Thyroid gland (tissue), 4 donors: Measurements from ENCODE around the gene EAF1. TPM values are rescaled to one million over a fixed set of nuclear protein-coding genes. Genes with fewer than 3 reads are reported as not detected.
"Not testable (repeated sequence)": the region's sequence is repeated elsewhere in the genome, so short reads cannot be mapped to it uniquely, and the experiment has no call there.

Experiments used
- DNase-seq, 2 donors: peaks; one replicate each; pipeline ENCODE4 v3.0.0-alpha.2; 2019
- H3K27ac ChIP-seq, 3 donors: fragments of 200-600 bp; sonication (generic); 1 replicate in 2 of 3; 2 replicates in 1 of 3; pipeline ENCODE4 v1.5.1; 2016 to 2019; ENCODE audit warnings: mild to moderate bottlenecking in 1 of 3, moderate library complexity in 1 of 3
- H3K27me3 ChIP-seq: fragments of 200-600 bp; sonication (generic); one replicate; pipeline ENCODE4 v1.5.1; 2019
- H3K36me3 ChIP-seq, 2 donors: fragments of 200-600 bp; sonication (generic); one replicate each; pipeline ENCODE4 v1.5.1; 2016 to 2019
- H3K4me1 ChIP-seq, 2 donors: fragments of 200-600 bp; sonication (generic); one replicate each; pipeline ENCODE4 v1.5.1; 2017 to 2019
- H3K4me3 ChIP-seq, 3 donors: fragments of 200-600 bp; sonication (generic); replicated peaks in 1 of 3; 1 replicate in 2 of 3; 2 replicates in 1 of 3; pipeline ENCODE4 v1.5.1; 2016; ENCODE audit warnings: mild to moderate bottlenecking in 1 of 3
- H3K9me3 ChIP-seq: fragments of 200-600 bp; sonication (generic); one replicate; pipeline ENCODE4 v1.5.1; 2017
- POLR2A ChIP-seq, 2 donors: fragments of 450-650 bp; IDR thresholded peaks; one replicate each; pipeline ENCODE4 v1.6.1; 2017; ENCODE audit warnings: antibody characterized with exemption in 2 of 2, mild to moderate bottlenecking in 2 of 2, moderate library complexity in 1 of 2
- WGBS, 2 donors: methylation state at CpG; one replicate each; pipeline ENCODE4 v1.1.5; 2017; 5-methylcytosine and 5-hydroxymethylcytosine counted together
- intact Hi-C: fragments of 100-400 bp; cut with DNase I; formaldehyde crosslinking; loops from one replicate; pipeline ENCODE4 v1.15.1; 2023
- total RNA-seq, 4 donors: library from RNA; depleted of rRNA; stranded (reverse); fragments of >200 nt; gene quantifications; one replicate each; pipeline ENCODE4 v1.2.3, GENCODE V29; 2016
- TF ChIP-seq, protein P1 (sequence below), 6 experiments: fragments of 200-600 bp in 3 of 6; fragments of 450-650 bp in 3 of 6; sonication (generic) in 3 of 6; IDR thresholded peaks; one replicate each; pipeline ENCODE4 v1.5.1; 2016 to 2019; ENCODE audit warnings: antibody characterized with exemption in 6 of 6, mild to moderate bottlenecking in 2 of 6, inconsistent platforms in 1 of 6, moderate library complexity in 1 of 6

EAF1 gene
- total RNA-seq, 4 donors from 2014 or later: 15.2 to 24.7 (median 22.3) TPM

DNA sequence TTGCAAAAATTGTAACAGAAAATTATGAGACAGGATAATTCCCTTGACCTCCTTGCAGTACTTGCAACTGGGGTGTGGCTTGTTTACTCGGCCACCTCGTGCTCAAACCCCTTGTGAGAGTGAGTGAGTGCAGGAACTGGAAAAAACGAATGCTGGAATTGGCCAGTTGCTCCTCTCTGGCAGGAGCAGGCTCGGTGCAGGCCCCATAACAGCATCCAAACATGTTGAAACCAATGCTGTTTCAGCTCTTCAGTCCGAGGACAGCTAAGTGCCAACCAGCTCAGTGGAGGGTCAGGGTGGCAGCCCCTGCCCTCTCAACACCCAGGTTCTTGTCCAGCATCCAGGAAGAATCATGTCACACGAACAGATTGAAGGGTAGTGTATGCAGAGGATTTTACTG, 36.9 kb upstream of the EAF1 start:
- peak; percentile 35 to 65 for DNase-seq
- peak overlapping the region; percentile 16 to 44 (median 41) for H3K27ac ChIP-seq
- no peaks in the 10 kb centered on the region for H3K9me3 ChIP-seq
- peaks cover 10 to 28% of the 10 kb centered on the region in 2 donors for H3K4me1 ChIP-seq
- intact Hi-C loops: no loop called here
- H3K36me3 ChIP-seq: no peaks in the 10 kb centered on the region
- TF ChIP-seq POLR2A (IDR thresholded peaks at IDR 0.05): no peak
- TF ChIP-seq, protein P1, sequence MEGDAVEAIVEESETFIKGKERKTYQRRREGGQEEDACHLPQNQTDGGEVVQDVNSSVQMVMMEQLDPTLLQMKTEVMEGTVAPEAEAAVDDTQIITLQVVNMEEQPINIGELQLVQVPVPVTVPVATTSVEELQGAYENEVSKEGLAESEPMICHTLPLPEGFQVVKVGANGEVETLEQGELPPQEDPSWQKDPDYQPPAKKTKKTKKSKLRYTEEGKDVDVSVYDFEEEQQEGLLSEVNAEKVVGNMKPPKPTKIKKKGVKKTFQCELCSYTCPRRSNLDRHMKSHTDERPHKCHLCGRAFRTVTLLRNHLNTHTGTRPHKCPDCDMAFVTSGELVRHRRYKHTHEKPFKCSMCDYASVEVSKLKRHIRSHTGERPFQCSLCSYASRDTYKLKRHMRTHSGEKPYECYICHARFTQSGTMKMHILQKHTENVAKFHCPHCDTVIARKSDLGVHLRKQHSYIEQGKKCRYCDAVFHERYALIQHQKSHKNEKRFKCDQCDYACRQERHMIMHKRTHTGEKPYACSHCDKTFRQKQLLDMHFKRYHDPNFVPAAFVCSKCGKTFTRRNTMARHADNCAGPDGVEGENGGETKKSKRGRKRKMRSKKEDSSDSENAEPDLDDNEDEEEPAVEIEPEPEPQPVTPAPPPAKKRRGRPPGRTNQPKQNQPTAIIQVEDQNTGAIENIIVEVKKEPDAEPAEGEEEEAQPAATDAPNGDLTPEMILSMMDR (IDR thresholded peaks at IDR 0.05): no peak
- H3K4me3 ChIP-seq: no peak overlapping the region
- 29 to 37% methylated on average over 6 of the region's 6 CpGs for WGBS, 2 donors
- no peaks in the 10 kb centered on the region for H3K27me3 ChIP-seq

DNA sequence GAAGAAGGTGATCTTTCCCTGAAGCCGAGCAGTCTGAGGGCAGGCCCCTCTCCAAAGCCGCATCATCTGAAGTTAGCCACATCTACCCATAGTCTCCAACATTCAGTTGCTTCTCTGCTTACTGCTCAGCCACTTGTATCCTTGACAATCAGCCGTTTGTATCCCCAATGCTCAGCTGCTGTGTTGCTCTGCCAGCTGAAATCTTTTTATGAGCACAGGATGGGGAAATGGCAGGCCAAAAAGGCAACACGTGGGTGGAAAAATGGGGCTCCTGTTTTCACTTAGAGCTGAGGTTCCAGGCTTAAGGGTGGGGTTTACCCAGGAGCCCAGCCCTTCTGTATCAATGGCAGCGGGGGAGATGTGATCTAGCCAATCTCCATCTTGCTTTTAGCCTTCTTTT, 36.4 kb upstream of the EAF1 start:
- intact Hi-C loops: no loop called here
- Histone ChIP-seq H3K27ac (peak overlapping the region in 1 of 3 donors; percentile 3), H3K36me3 (no peaks in the 10 kb centered on the region)

DNA sequence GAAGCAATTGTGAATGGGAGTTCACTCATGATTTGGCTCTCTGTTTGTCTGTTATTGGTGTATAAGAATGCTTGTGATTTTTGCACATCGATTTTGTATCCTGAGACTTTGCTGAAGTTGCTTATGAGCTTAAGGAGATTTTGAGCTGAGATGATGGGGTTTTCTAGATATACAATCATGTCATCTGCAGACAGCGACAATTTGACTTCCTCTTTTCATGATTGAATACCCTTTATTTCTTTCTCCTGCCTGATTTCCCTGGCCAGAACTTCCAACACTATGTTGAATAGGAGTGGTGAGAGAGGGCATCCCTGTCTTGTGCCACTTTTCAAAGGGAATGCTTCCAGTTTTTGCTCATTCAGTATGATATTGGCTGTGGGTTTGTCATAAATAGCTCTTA, 34.1 kb upstream of the EAF1 start:
- H3K27ac ChIP-seq, H3K27me3 ChIP-seq, intact Hi-C loops, DNase-seq, H3K36me3 ChIP-seq, H3K4me3 ChIP-seq, H3K9me3 ChIP-seq: not testable (repeated sequence)
- H3K4me1 ChIP-seq: peaks cover under 1 to 12% of the 10 kb centered on the region in 2 donors
- 85 to 92% methylated on average over 2 of the region's 2 CpGs for WGBS, 2 donors

More for the DNA sequence above, 36.4 kb upstream of the EAF1 start:
- TF ChIP-seq, protein P1 (IDR thresholded peaks at IDR 0.05): no peak
- TF ChIP-seq POLR2A (IDR thresholded peaks at IDR 0.05): no peak
- WGBS, 2 donors: 76 to 83% methylated on average over 5 of the region's 5 CpGs
- no peaks in the 10 kb centered on the region for H3K9me3 ChIP-seq
- peaks cover 10 to 28% of the 10 kb centered on the region in 2 donors for H3K4me1 ChIP-seq
- no peak overlapping the region for H3K4me3 ChIP-seq
- DNase-seq: no peak
- H3K27me3 ChIP-seq: no peaks in the 10 kb centered on the region

DNA sequence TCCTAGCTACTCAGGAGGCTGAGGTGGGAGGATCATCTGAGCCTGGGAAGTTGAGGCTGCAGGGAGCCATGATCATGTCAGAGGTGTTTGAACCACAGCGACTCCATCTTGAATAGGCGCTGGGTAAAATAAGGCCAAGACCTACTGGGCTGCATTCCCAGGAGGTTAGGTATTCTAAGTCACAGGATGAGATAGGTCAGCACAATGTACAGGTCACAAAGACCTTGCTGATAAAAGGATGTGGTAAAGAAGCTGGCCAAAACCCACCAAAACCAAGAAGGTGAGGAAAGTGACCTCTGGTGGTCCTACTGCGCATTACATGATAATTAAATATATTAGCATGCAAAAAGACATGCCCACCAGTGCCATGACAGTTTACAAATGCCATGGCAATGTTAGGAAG, 28.7 kb upstream of the EAF1 start:
- DNase-seq, H3K27me3 ChIP-seq, H3K27ac ChIP-seq, H3K4me1 ChIP-seq, H3K36me3 ChIP-seq, H3K4me3 ChIP-seq, H3K9me3 ChIP-seq, intact Hi-C loops: not testable (repeated sequence)
- WGBS, 2 donors: 90 to 95% methylated on average over 3 of the region's 3 CpGs
- TF ChIP-seq, protein P1 (IDR thresholded peaks at IDR 0.05): peak in 3 of 6 experiments; percentile 45 to 50 (median 46)

DNA sequence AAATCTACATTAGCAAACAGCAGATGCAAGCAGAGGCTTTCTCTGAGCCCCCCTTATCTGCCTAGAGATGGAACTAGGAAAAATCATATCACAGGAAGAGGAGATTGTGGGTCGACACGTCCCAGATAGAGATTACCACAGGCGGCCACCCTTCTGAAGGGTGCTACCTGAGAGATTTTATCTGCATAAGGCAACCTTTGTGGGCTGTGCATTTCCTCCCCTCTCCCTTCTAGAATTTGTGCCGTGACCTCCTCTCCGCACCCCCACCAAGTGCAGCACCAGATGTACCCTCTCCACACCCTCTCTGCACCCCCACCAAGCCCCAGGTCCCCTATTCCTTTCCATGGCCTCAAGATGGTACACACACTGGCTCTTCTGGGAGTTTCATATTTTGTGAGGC, 27.4 kb upstream of the EAF1 start:
- 80 to 90% methylated on average over 5 of the region's 5 CpGs for WGBS, 2 donors
- Histone ChIP-seq H3K27me3 (no peaks in the 10 kb centered on the region), H3K9me3 (no peaks in the 10 kb centered on the region), H3K4me1 (no peaks in the 10 kb centered on the region), H3K27ac (no peak overlapping the region), H3K4me3 (no peak overlapping the region), H3K36me3 (no peaks in the 10 kb centered on the region)
- no peak for TF ChIP-seq POLR2A (IDR thresholded peaks at IDR 0.05)
- TF ChIP-seq, protein P1 (IDR thresholded peaks at IDR 0.05): no peak
- intact Hi-C loops: loop anchor here (5.0 kb wide), 1 partner anchor 198 kb away; no protein-coding TSS in a partner anchor
- no peak for DNase-seq

DNA sequence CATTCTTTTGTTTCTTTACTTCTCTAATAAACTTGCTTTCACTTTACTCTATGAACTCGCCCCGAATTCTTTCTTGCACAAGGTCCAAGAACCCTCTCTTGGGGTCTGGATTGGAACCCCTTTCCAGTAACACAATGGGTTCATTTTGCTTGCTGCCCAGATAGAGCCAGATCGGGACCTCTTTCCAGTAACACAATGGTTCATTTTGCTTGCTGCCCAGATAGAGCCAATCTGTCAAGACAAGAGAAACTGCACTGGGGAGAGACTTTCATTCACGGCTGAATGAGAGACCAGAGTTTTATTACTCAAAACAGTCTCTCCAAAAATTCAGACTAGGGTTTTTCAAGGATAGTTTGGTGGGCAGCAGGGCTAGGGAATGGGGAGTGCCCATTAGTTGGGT, 25.5 kb upstream of the EAF1 start:
- TF ChIP-seq POLR2A (IDR thresholded peaks at IDR 0.05): no peak
- TF ChIP-seq, protein P1 (IDR thresholded peaks at IDR 0.05): no peak
- H3K4me1 ChIP-seq: no peaks in the 10 kb centered on the region
- no peak overlapping the region for H3K4me3 ChIP-seq
- intact Hi-C loops: loop anchor here (5.0 kb wide), 1 partner anchor 200 kb away; no protein-coding TSS in a partner anchor
- no peaks in the 10 kb centered on the region for H3K9me3 ChIP-seq
- H3K27ac ChIP-seq: no peak overlapping the region
- no peaks in the 10 kb centered on the region for H3K36me3 ChIP-seq
- DNase-seq: no peak
- no peaks in the 10 kb centered on the region for H3K27me3 ChIP-seq
- 85 to 90% methylated on average over 4 of the region's 4 CpGs for WGBS, 2 donors
